Stimulated activated naive B cell treated with anti-CD40 and anti-IgM and Interleukin-4, amounts not matched to agents 10 μg/mL and 1 μg/mL and 100 μg/mL, for 72 hours (primary cell): ENCODE data around the gene KCNB1.
"Not testable (repeated sequence)": the region's sequence is repeated elsewhere in the genome, so short reads cannot be mapped to it uniquely, and the experiment has no call there.

Experiments
- ATAC-seq, 2 donors: fragments of 150-1000 bp; cut with Tn5 transposase; replicated peaks; 2 replicates each; pipeline ENCODE4 v1.10.0; 2021; ENCODE audit warnings: moderate library complexity in 1 of 2
- DNase-seq: peaks from one replicate; pipeline ENCODE4 v3.0.0; 2021
- H3K27ac Mint-ChIP-seq: one replicate; pipeline ENCODE4 v1.8.0; 2022; ENCODE audit warnings: mild to moderate bottlenecking, mixed read lengths
- H3K27me3 Mint-ChIP-seq, 2 donors: one replicate each; pipeline ENCODE4 v1.8.0; 2022; ENCODE audit warnings: mixed read lengths in 2 of 2
- H3K36me3 Mint-ChIP-seq, 2 donors: one replicate each; pipeline ENCODE4 v1.8.0; 2022; ENCODE audit warnings: mixed read lengths in 2 of 2, mild to moderate bottlenecking in 1 of 2
- H3K4me1 Mint-ChIP-seq, 2 donors: one replicate each; pipeline ENCODE4 v1.8.0; 2022; ENCODE audit warnings: mixed read lengths in 2 of 2, mild to moderate bottlenecking in 1 of 2
- H3K4me3 Mint-ChIP-seq, 2 donors: one replicate each; pipeline ENCODE4 v1.8.0; 2022; ENCODE audit warnings: mild to moderate bottlenecking in 2 of 2, mixed read lengths in 2 of 2, moderate library complexity in 1 of 2
- H3K9me3 Mint-ChIP-seq, 2 donors: one replicate each; pipeline ENCODE4 v1.8.0; 2022; ENCODE audit warnings: mixed read lengths in 2 of 2, mild to moderate bottlenecking in 1 of 2

The KCNB1 gene

DNA sequence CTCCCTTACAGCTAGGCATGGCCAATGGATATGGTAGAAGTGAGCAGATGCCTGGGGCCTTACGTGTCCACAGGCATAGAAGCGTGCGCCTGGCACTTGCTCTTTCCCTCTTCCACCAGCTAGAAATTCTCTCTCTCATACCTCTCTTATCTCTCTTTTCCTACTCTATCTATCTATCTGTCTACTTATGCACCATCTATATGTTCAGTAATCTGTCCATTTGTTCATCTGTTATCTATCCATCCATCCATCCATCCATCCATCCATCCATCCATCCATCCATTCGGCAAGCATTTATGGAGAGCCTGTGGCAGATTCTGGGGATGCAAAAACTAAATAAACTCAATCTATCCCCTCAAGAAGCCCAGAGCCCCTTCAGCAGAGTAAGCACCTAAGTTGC is 70.2 kb downstream of the KCNB1 start:
- Mint-ChIP-seq H3K27ac (no peak overlapping the region), H3K4me3 (no peak overlapping the region), H3K27me3 (peaks cover 27 to 40% of the 10 kb centered on the region in 2 donors), H3K9me3 (no peaks in the 10 kb centered on the region), H3K36me3 (no peaks in the 10 kb centered on the region), H3K4me1 (no peaks in the 10 kb centered on the region)
- ATAC-seq (no peak), DNase-seq (no peak)

DNA sequence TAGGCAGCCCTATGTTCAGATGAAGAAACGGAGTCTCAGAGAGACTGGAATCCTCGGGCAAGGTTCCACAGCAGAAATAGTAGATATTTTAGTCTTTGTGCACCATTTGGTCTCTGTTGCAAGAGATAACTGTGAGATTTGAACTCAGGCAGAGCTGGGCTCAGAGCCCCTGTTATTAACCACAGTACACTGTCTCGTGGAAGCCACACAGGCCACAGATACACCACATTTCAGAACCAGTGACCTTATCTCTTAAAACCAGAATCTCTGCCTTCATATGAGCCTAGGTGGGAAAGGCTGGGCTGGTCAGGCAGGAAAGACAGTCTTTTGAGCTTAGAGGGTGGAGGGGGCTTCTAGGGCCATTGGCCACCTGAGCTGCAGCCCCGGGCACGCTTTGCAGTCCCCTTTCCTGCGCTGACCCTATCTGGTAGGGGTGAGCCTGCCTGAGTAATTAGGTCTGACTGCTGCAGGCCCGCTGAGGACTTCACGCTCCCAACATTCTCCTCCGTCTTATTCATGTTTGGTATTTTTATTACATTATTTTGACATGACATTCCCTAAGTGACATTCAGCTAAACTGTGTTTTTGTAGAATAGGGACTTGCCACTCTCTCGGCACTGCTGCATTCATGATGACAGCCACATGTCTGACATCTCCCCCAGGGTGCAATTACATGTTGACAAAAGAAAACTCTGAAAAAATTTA is 71.1 kb downstream of the KCNB1 start:
- Mint-ChIP-seq H3K27me3 (peaks cover 21 to 36% of the 10 kb centered on the region in 2 donors), H3K27ac (no peak overlapping the region), H3K9me3 (no peaks in the 10 kb centered on the region), H3K36me3 (no peaks in the 10 kb centered on the region), H3K4me1 (no peaks in the 10 kb centered on the region), H3K4me3 (no peak overlapping the region)
- ATAC-seq = no peak
- DNase-seq = no peak

DNA sequence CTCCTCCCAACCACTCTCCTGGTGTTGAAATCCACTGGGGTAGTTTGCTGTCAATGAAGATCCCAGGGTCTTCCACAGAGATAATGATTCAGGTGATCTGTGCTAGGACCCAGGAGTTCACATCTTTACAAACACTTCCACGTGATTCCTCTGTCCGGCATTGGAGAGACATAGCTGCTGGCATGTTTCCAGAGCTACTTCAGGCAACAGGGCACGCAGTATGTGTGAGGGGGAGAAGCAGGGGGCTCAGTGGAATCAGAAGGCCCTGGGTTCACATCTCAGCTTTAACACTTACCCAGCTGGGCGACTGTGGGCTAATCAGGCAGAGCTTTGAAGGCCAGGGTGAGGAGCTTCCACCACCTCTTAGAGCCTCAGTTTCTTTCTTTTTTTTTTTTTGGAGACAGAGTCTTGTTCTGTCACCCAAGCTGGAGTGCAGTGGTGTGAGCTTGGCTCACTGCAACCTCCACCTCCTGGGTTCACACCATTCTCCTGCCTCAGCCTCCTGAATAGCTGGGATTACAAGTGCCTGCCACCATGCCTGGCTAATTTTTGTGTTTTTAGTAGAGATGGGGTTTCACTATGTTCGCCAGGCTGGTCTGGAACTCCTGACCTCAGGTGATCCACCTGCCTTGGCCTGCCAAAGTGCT is 72.4 kb downstream of the KCNB1 start:
- H3K9me3 Mint-ChIP-seq, H3K4me1 Mint-ChIP-seq, DNase-seq, H3K27ac Mint-ChIP-seq, H3K4me3 Mint-ChIP-seq, H3K36me3 Mint-ChIP-seq, ATAC-seq: not testable (repeated sequence)
- peaks cover 24 to 28% of the 10 kb centered on the region in 2 donors for H3K27me3 Mint-ChIP-seq

DNA sequence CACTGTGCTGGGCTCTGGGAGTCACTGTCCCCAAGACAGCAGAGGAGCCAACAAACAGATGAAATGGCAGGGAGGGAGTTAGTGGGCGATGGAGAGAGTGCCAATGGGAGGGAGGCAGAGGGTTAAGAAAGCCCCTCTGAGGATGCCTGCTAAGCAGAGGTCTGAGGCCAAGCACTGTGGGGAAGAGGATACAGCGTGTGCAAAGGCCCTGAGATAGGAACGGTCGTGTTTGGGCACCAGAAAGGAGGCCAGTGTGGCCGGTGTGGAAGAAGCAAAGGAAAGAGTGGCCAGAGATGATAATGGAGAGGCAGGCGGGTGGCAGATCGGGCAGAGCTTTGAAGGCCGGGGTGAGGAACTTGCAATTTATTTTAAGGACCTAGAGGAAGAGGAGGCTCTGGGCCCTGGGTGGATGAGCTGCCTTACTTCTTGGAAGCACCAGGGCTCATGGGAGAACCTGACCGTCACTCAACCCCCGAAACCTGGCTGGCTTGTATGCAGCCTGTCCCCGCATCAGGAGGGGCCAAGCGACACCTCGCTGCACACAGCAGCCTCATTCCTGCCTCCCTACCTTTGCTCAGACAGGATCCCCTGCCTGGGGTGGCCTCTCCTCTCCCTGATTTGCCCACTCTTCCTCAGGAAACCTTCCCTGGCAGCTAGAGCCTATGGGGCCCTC is 73.0 kb downstream of the KCNB1 start:
- ATAC-seq (no peak), DNase-seq (no peak)
- Mint-ChIP-seq H3K9me3 (no peaks in the 10 kb centered on the region), H3K4me1 (no peaks in the 10 kb centered on the region), H3K27me3 (peaks cover 25 to 29% of the 10 kb centered on the region in 2 donors), H3K36me3 (no peaks in the 10 kb centered on the region), H3K4me3 (no peak overlapping the region), H3K27ac (no peak overlapping the region)

DNA sequence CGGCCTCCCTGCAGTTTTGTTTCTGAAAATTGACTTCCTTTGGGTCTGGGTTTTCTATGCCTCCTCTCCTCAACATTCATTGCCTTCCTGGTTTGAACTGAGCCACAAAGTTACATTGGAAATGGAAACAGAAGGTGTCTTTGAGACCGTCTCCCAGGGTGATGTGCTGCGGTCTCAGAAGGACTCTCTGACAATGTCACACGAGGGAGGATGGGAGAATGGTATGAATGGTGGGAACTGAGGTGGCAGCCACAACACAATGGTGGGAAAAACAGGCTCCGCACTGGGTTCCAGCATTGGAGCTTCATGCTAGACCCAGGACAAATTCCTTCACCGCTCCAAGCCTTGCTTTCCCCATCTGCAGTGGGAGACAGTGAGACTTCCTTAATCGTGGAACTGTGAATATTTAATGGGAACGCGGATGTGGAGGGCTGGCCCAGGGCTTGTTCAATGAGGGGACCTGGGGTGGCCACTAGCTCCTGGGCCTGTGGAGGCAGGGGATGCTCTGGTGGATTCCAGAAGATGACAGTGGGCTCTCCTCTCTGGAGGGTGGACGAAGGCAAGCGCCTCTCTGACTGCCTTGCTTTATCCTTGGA is 73.9 kb downstream of the KCNB1 start:
- DNase-seq = no peak
- no peaks in the 10 kb centered on the region for H3K9me3 Mint-ChIP-seq
- no peaks in the 10 kb centered on the region for H3K36me3 Mint-ChIP-seq
- no peaks in the 10 kb centered on the region for H3K4me1 Mint-ChIP-seq
- no peak for ATAC-seq
- peaks cover 20 to 21% of the 10 kb centered on the region in 2 donors for H3K27me3 Mint-ChIP-seq
- no peak overlapping the region for H3K27ac Mint-ChIP-seq
- H3K4me3 Mint-ChIP-seq = no peak overlapping the region

DNA sequence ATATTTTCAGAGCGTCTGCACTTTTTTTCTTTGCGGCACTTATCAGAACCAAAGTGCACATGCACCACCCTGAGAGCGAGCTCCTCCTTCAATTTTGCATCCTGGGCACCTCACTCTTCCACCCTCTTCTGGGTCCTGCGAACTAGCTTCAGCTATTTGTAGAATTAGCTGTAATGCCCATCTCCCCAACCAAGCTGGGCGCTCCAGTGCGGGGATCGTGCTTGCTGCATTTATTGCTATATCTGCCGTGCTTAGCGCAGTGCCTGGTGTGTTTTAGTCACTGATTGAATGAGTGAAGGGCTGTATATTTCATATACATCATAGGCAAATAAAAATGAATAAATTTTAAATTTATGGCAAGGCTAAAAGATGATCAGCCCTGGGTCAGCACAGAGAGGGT is 75.8 kb downstream of the KCNB1 start:
- H3K4me1 Mint-ChIP-seq = no peaks in the 10 kb centered on the region
- DNase-seq (no peak), ATAC-seq (no peak)
- no peak overlapping the region for H3K27ac Mint-ChIP-seq
- H3K27me3 Mint-ChIP-seq = peaks cover 24 to 26% of the 10 kb centered on the region in 2 donors
- H3K36me3 Mint-ChIP-seq = peaks cover 0 to 2% of the 10 kb centered on the region in 2 donors
- no peak overlapping the region for H3K4me3 Mint-ChIP-seq
- peaks cover 0 to 4% of the 10 kb centered on the region in 2 donors for H3K9me3 Mint-ChIP-seq

DNA sequence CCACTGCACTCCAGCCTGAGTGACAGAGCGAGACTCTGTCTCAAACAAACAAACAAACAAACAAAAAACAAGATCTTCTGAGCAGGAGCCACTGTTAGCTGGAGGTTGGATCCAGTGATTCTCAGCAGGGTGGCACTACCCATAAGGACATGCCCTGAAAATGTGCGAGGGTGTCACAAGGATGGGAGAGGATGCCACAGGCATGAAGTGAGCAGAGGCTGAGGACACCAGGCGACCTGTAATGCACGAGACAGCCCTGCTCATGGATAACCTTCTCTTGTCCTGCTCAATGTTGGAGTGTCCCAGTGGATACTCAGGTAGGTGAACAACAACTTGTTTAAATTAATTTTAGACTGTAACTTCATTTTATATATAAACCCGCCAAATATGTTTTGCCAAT is 76.8 kb downstream of the KCNB1 start:
- no peak for DNase-seq
- Mint-ChIP-seq H3K27me3 (peaks cover 24 to 26% of the 10 kb centered on the region in 2 donors), H3K27ac (no peak overlapping the region), H3K4me1 (no peaks in the 10 kb centered on the region), H3K36me3 (peaks cover 0 to 2% of the 10 kb centered on the region in 2 donors), H3K9me3 (peaks cover 0 to 4% of the 10 kb centered on the region in 2 donors), H3K4me3 (no peak overlapping the region)
- no peak for ATAC-seq

DNA sequence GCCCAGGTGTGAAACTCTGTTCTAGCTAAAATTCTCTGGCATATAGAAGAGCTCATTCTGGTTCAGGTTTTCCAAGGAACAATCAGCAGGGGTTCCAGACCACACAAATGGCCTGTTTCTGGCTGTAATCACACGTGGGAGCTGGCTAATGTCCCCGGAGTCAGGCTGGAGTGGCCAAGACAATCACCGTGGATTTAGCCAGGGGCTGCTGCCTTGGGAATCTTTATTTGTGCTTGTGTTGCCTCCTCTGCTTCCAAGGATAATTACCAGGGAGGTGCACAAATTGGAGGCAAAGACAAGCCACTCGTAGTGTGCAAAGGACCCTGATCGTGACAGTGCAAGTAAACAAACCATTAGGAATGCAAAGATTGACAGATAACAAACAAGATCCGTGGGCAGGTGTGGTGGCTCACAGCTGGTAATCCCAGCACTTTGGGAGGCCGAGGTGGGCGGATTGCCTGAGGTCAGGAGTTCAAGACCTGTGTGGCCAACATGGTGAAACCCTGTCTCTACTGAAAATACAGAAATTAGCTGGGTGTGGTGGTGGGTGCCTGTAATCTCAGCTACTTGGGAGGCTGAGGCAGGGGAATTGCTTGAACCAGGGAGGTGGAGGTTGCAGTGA is 77.3 kb downstream of the KCNB1 start:
- Mint-ChIP-seq H3K27me3 (peaks cover 26% of the 10 kb centered on the region in 2 donors), H3K4me3 (no peak overlapping the region), H3K36me3 (peaks cover 0 to 2% of the 10 kb centered on the region in 2 donors), H3K27ac (no peak overlapping the region), H3K4me1 (no peaks in the 10 kb centered on the region), H3K9me3 (peaks cover 0 to 4% of the 10 kb centered on the region in 2 donors)
- DNase-seq (no peak), ATAC-seq (no peak)

DNA sequence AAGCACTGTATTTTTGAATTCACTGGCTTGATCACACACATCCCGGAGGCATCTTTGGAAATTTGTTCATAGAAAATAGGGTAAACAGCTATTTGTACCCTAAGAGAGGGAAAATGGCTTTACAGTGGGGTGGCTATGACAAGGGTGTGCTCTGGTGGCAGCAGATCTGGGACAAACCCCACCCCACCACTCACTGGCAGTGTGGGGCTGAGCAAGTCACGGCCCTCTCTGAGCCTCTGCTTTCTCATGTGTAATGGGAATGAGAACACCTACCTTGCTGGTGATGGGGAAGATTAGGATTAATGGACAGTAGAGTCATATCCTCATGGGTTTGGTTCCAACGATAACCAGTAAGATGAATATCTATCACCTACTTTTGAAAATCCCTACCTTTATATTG is 78.0 kb downstream of the KCNB1 start:
- no peak for DNase-seq
- Mint-ChIP-seq H3K9me3 (peaks cover 0 to 4% of the 10 kb centered on the region in 2 donors), H3K36me3 (peaks cover 0 to 2% of the 10 kb centered on the region in 2 donors), H3K27me3 (peaks cover 25 to 29% of the 10 kb centered on the region in 2 donors), H3K27ac (no peak overlapping the region), H3K4me1 (no peaks in the 10 kb centered on the region), H3K4me3 (no peak overlapping the region)
- no peak for ATAC-seq

DNA sequence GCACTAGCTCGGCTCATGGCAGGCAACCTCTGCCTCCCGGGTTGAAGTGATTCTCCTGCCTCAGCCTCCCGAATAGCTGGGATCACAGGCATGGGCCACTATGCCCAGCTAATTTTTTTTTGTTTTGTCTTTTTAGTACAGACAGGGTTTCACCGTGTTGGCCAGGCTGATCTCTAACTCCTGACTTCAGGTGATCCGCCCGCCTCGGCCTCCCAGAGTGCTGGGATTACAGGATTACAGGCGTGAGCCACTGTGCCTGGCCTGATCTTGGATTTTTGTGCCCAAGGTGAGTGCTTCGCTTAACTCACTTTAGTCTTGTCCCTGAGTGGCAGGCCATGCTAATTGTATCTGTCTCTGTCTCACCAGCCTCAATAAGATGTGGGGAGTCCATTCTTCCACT is 78.6 kb downstream of the KCNB1 start:
- H3K9me3 Mint-ChIP-seq = peaks cover 0 to 4% of the 10 kb centered on the region in 2 donors
- H3K36me3 Mint-ChIP-seq = peaks cover 0 to 2% of the 10 kb centered on the region in 2 donors
- no peaks in the 10 kb centered on the region for H3K4me1 Mint-ChIP-seq
- ATAC-seq = no peak
- H3K27me3 Mint-ChIP-seq = peaks cover 20 to 25% of the 10 kb centered on the region in 2 donors
- DNase-seq = no peak
- no peak overlapping the region for H3K27ac Mint-ChIP-seq
- H3K4me3 Mint-ChIP-seq = no peak overlapping the region

DNA sequence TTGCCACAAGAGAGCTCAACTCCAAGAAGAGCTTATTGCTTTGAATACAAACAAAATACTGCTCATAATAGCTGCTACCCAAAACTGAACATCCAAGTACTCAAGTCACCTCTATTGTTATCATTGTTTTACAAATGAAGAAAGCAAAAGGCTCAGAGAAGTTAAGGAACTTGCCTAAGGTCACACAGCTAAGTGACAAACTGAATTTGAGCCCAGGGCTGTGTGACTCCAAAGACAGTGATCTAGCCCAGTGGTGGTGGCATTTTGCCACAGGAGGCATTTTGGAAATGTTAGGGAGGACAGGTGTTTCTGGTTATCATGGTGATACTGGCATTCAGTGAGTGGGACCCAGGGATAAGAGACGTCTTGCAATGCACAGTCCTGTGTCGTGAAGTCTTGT is 79.5 kb downstream of the KCNB1 start:
- peaks cover 0 to 2% of the 10 kb centered on the region in 2 donors for H3K36me3 Mint-ChIP-seq

DNA sequence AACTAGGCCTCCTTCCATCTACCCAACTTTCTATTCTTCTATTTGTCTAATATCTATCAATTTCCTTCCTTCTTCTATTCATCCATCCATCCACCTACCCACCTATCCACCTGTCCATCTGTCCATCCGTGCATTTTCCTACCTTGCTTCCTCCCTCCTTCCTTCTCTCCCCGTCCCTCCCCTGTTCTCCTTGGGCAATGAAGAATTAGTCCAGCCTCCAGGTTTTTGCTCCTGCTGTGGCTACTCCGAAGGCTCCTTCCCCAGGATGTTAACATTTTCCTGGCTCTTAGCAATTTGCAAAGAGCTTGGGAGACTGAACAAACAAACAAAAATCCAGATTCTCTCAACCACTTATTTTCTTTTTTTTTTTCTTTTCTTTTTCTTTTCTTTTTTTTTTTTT is 81.6 kb downstream of the KCNB1 start:
- Mint-ChIP-seq H3K9me3 (peaks cover 0 to 4% of the 10 kb centered on the region in 2 donors), H3K4me1 (no peaks in the 10 kb centered on the region), H3K4me3 (no peak overlapping the region), H3K36me3 (peaks cover 0 to 2% of the 10 kb centered on the region in 2 donors), H3K27me3 (peaks cover 18 to 22% of the 10 kb centered on the region in 2 donors), H3K27ac (no peak overlapping the region)
- ATAC-seq (no peak), DNase-seq (no peak)

More for the DNA sequence above, 79.5 kb downstream of the KCNB1 start:
- H3K4me1 Mint-ChIP-seq = no peaks in the 10 kb centered on the region
- DNase-seq (no peak), ATAC-seq (no peak)
- H3K4me3 Mint-ChIP-seq = no peak overlapping the region
- H3K27me3 Mint-ChIP-seq = peaks cover 18 to 22% of the 10 kb centered on the region in 2 donors
- peaks cover 0 to 4% of the 10 kb centered on the region in 2 donors for H3K9me3 Mint-ChIP-seq
- no peak overlapping the region for H3K27ac Mint-ChIP-seq

DNA sequence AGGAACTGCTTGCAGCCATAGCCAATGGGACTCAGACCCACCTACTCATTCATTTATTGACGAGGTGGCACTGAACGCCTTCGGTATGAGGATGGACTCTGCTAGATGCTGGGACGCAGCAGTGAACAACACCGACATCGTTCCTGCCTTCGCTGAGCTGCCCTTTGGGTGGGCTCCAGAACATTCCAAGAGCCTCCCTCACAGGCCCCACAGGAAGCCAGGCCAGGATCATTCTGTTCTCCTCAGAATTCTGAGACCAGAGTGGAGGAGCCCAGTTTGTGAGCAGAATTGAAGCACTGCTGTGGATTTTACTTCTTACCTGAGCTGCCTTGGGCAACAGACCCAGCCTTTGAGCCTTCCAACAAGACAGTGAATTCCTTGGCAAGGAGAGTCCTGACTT is 82.1 kb downstream of the KCNB1 start:
- DNase-seq (no peak), ATAC-seq (no peak)
- Mint-ChIP-seq H3K9me3 (peaks cover 0 to 4% of the 10 kb centered on the region in 2 donors), H3K27me3 (peaks cover 18 to 26% of the 10 kb centered on the region in 2 donors), H3K36me3 (peaks cover 0 to 2% of the 10 kb centered on the region in 2 donors), H3K4me1 (no peaks in the 10 kb centered on the region), H3K4me3 (no peak overlapping the region), H3K27ac (no peak overlapping the region)

DNA sequence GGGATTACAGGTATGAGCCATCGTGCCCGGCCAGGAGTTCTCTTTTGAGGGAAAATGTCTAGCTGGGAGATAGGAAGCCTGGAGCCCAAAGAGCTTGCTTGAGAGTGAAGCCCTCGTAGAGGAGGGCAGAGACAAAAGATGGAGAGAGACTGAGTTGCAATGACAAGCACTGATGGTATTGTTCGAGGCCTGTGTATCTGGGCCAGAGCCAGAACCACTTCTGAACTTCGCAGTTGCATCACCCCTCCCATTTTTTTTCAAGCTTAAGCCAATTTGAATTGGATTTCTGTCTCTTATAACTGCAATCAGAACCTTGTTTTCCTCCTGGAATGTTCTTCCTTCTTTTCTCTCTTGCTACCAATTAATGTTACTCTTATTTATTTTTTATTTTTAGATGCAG is 83.1 kb downstream of the KCNB1 start:
- Mint-ChIP-seq H3K4me1 (no peaks in the 10 kb centered on the region), H3K4me3 (no peak overlapping the region), H3K36me3 (peaks cover 0 to 2% of the 10 kb centered on the region in 2 donors), H3K9me3 (peaks cover 0 to 4% of the 10 kb centered on the region in 2 donors), H3K27me3 (peaks cover 14 to 22% of the 10 kb centered on the region in 2 donors), H3K27ac (no peak overlapping the region)
- ATAC-seq (no peak), DNase-seq (no peak)
